Measurements from ENCODE around the gene MYOM3.

Gene MYOM3

DNA sequence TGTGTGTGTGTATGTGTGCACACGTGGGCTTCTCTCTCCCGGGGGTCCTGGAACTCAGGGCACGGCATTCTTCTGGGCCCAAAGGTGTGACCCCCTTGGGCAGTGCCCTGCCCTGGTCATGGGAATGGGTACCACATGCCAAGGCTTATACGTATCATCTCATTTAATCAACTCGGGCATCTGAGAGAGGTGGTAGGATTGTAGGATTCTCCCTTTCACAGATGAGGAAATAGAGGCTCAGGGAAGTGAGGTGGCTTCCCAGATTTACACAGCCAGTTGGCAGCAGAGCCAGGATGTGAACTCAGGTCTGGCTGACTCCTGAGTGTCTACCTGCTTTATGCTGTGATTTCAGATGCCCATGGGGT, 15.2 kb downstream of the MYOM3 start:
- Histone ChIP-seq H2AFZ (ENCODE audit: low read length) (no peak overlapping the region), H3F3A (ENCODE audit: insufficient read depth, low read length) (no peaks in the 10 kb centered on the region), H3K9ac (ENCODE audit: low read length) (no peak overlapping the region), H3K9me2 (replicated peaks; ENCODE audit: insufficient read depth, low read length) (no peaks in the 10 kb centered on the region), H4K20me1 (ENCODE audit: insufficient read depth, low read length) (no peaks in the 10 kb centered on the region), H3K4me2 (ENCODE audit: low read depth, low read length) (no peak overlapping the region), H3K9me3 (replicated peaks; ENCODE audit: insufficient read depth, low read length) (no peaks in the 10 kb centered on the region), H3K4me1 (ENCODE audit: low read length) (no peaks in the 10 kb centered on the region), H3K4me3 (ENCODE audit: low read length) (no peak overlapping the region), H3K27ac (ENCODE audit: low read length) (no peak overlapping the region), H3K79me2 (ENCODE audit: low read length) (no peaks in the 10 kb centered on the region), H3K36me3 (replicated peaks; ENCODE audit: insufficient read depth, low read length) (no peaks in the 10 kb centered on the region), H3K27me3 (replicated peaks; ENCODE audit: insufficient read depth, low read length) (no peaks in the 10 kb centered on the region)
- no peak for DNase-seq
- TF ChIP-seq EZH2phosphoT487 (IDR thresholded peaks at IDR 0.05; ENCODE audit: low read length), result no peak
- TF ChIP-seq, protein P1, sequence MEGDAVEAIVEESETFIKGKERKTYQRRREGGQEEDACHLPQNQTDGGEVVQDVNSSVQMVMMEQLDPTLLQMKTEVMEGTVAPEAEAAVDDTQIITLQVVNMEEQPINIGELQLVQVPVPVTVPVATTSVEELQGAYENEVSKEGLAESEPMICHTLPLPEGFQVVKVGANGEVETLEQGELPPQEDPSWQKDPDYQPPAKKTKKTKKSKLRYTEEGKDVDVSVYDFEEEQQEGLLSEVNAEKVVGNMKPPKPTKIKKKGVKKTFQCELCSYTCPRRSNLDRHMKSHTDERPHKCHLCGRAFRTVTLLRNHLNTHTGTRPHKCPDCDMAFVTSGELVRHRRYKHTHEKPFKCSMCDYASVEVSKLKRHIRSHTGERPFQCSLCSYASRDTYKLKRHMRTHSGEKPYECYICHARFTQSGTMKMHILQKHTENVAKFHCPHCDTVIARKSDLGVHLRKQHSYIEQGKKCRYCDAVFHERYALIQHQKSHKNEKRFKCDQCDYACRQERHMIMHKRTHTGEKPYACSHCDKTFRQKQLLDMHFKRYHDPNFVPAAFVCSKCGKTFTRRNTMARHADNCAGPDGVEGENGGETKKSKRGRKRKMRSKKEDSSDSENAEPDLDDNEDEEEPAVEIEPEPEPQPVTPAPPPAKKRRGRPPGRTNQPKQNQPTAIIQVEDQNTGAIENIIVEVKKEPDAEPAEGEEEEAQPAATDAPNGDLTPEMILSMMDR (IDR thresholded peaks at IDR 0.05; ENCODE audit: low read length), result no peak
- no peak for TF ChIP-seq EZH2 (optimal IDR thresholded peaks at IDR 0.05; ENCODE audit: low read depth, low read length)

DNA sequence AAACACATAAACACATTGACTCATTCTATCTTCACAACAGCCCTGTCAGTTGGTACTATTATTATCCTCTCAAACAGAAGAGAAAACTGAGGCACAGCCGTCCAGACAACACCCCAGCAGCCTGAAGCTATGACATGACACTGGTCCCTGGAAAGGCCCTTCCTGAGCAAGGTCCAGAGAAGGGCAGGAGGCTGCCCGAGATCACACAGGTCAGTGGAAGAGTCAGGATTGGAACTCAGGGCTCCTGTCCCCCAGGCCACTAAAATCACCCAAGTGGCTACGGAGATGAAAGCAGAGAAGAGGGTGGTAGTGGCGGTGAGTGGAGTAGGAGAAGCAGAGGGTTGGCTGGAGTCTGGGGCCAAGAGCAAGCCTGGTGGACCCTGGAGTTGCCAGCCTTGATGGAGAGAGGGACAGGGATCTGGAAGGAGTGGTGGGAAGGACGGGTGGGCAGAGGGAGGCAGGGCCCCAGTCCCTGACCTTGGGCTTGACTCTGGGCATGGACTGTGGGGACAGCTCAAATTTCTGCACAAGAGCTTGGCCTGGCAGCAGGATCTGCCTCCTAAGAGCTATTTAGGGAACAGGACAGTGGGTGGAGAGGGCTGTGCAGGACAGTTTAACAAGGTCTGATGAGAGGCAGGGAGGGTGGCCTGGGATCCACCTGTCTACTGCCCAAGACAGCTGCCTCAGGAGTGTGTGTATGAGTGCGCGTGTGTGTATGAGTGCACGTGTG, 15.8 kb downstream of the MYOM3 start:
- Histone ChIP-seq H3K27me3 (replicated peaks; ENCODE audit: insufficient read depth, low read length) (no peaks in the 10 kb centered on the region), H3K9me2 (replicated peaks; ENCODE audit: insufficient read depth, low read length) (no peaks in the 10 kb centered on the region), H3K9me3 (replicated peaks; ENCODE audit: insufficient read depth, low read length) (no peaks in the 10 kb centered on the region), H3K4me3 (ENCODE audit: low read length) (no peak overlapping the region), H3K79me2 (ENCODE audit: low read length) (no peaks in the 10 kb centered on the region), H2AFZ (ENCODE audit: low read length) (no peak overlapping the region), H3K9ac (ENCODE audit: low read length) (no peak overlapping the region), H4K20me1 (ENCODE audit: insufficient read depth, low read length) (no peaks in the 10 kb centered on the region), H3K4me1 (ENCODE audit: low read length) (no peaks in the 10 kb centered on the region), H3K36me3 (replicated peaks; ENCODE audit: insufficient read depth, low read length) (no peaks in the 10 kb centered on the region), H3F3A (ENCODE audit: insufficient read depth, low read length) (no peaks in the 10 kb centered on the region), H3K27ac (ENCODE audit: low read length) (no peak overlapping the region), H3K4me2 (ENCODE audit: low read depth, low read length) (no peak overlapping the region)
- DNase-seq, result no peak
- TF ChIP-seq, protein P1 (IDR thresholded peaks at IDR 0.05; ENCODE audit: low read length), result no peak

DNA sequence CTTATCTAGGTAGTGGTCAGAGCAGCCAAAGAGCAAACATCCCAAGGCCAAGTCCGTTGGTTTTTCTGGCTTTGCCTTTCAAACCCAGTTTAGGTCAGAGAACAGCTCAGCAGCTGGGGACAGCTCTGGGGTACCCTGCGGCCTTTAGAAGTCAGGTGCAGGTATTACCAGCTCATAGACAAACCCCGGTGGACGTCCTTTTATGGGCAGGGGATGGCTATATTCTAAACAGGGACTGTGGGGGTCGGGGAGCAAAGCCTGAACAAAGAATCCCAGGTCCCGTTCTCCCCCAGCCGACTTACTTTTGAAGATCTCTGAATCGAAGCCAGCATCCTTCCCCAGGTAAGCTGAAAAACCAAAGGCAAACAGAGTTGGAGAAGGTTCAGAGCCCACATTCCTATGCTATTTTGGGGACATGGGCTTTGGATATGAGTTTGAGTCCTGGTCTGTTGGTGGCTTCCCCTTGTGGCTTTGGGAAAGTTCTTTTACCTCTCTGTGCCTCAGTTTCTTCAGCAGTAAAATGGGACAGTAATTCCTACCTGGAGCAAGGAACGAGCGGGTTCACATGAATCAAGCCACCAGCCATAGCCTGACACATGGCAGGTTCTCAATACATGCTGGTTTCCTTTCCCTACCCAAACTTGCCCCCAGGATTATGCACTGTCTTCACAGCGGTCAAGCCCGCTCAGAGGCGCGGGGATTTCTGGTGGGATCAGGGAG, 16.6 kb downstream of the MYOM3 start:
- H3K4me1 ChIP-seq (ENCODE audit: low read length), result no peaks in the 10 kb centered on the region
- TF ChIP-seq EZH2 (optimal IDR thresholded peaks at IDR 0.05; ENCODE audit: low read depth, low read length) (no peak), EZH2phosphoT487 (IDR thresholded peaks at IDR 0.05; ENCODE audit: low read length) (no peak)
- TF ChIP-seq, protein P1 (IDR thresholded peaks at IDR 0.05; ENCODE audit: low read length), result no peak
- no peak overlapping the region for H2AFZ ChIP-seq (ENCODE audit: low read length)
- no peak overlapping the region for H3K4me3 ChIP-seq (ENCODE audit: low read length)
- no peaks in the 10 kb centered on the region for H3K36me3 ChIP-seq (replicated peaks; ENCODE audit: insufficient read depth, low read length)
- H3K9me3 ChIP-seq (replicated peaks; ENCODE audit: insufficient read depth, low read length), result no peaks in the 10 kb centered on the region
- H3K27me3 ChIP-seq (replicated peaks; ENCODE audit: insufficient read depth, low read length), result no peaks in the 10 kb centered on the region
- no peaks in the 10 kb centered on the region for H3F3A ChIP-seq (ENCODE audit: insufficient read depth, low read length)
- no peak for DNase-seq
- no peaks in the 10 kb centered on the region for H3K9me2 ChIP-seq (replicated peaks; ENCODE audit: insufficient read depth, low read length)
- H3K9ac ChIP-seq (ENCODE audit: low read length), result no peak overlapping the region
- no peak overlapping the region for H3K27ac ChIP-seq (ENCODE audit: low read length)
- H3K79me2 ChIP-seq (ENCODE audit: low read length), result no peaks in the 10 kb centered on the region
- H4K20me1 ChIP-seq (ENCODE audit: insufficient read depth, low read length), result no peaks in the 10 kb centered on the region
- H3K4me2 ChIP-seq (ENCODE audit: low read depth, low read length), result no peak overlapping the region
